HepG2 (cell line): Measurements from ENCODE around the gene DLAT. TPM values are rescaled to one million over a fixed set of nuclear protein-coding genes. Genes with fewer than 3 reads are reported as not detected.

ENCODE experiments used
- ATAC-seq: fragments of 200-7000 bp; cut with Tn5 transposase; 3 replicates; pipeline ENCODE4 v1.9.1; 2020; ENCODE audit warnings: mild to moderate bottlenecking, moderate library complexity
- BruUV-seq: library from RNA; stranded (reverse); fragments of 400-500 nt; replicated peaks from 2 replicates; lab custom pipeline; 2021; lab: Mats Ljungman, UMichigan
- CTCF ChIA-PET: fragments of 300-600 bp; formaldehyde crosslinking; extraction: SDS; loops from one replicate; lab custom pipeline; 2021; ENCODE audit warnings: low total read pairs, inconsistent platforms, low intra/inter-chr PET ratio; lab: Yijun Ruan, JAX
- POLR2A ChIA-PET: fragments of 350-600 bp; sonication (Branson Sonifier 250); formaldehyde crosslinking; loops from one replicate; lab custom pipeline; 2020; ENCODE audit warnings: antibody characterized with exemption, inconsistent platforms; lab: Yijun Ruan, JAX
- DNase-seq: peaks from one replicate; pipeline ENCODE4 v3.0.0-alpha.2; 2015; ENCODE audit warnings: low spot score
- FAIRE-seq: peaks from 3 replicates; lab custom pipeline; 2011; peaks lifted over from hg19 to GRCh38; lab: Jason Lieb, UNC
- H2AFZ ChIP-seq: one replicate; pipeline ENCODE4 v1.6.1; 2011; ENCODE audit warnings: low read length, inconsistent platforms
- H3K27ac ChIP-seq: fragments of 300-600 bp; 3 replicates; pipeline ENCODE4 v1.8.0; 2011; ENCODE audit warnings: mixed run types, mild to moderate bottlenecking, mixed read lengths, low read length, inconsistent platforms; ENCODE audit not compliant: insufficient read depth; ENCODE audit errors: extremely low read length
- H3K27me3 ChIP-seq, 2 experiments: fragments of 200-600 bp in 1 of 2; 2 replicates in 1 of 2; 3 replicates in 1 of 2; pipeline versions ENCODE4 v1.6.0 to v1.8.0; 2011; ENCODE audit warnings: low read length in 2 of 2, mild to moderate bottlenecking in 2 of 2, moderate library complexity in 2 of 2, inconsistent platforms in 1 of 2; ENCODE audit not compliant: insufficient read depth in 2 of 2, control insufficient read depth in 1 of 2
- H3K36me3 ChIP-seq, 2 experiments: fragments of 200-600 bp in 1 of 2; replicated peaks in 1 of 2; 2 replicates in 1 of 2; 3 replicates in 1 of 2; pipeline versions ENCODE4 v1.5.1 to v1.8.0; 2011; ENCODE audit warnings: low read length in 2 of 2, inconsistent platforms in 1 of 2; ENCODE audit not compliant: insufficient read depth in 2 of 2, control insufficient read depth in 1 of 2
- H3K4me1 ChIP-seq: 2 replicates; pipeline ENCODE4 v1.5.1; 2012; ENCODE audit warnings: low read length, inconsistent platforms; ENCODE audit not compliant: insufficient read depth
- H3K4me2 ChIP-seq: 2 replicates; pipeline ENCODE4 v1.6.0; 2011; ENCODE audit warnings: low read depth, low read length, inconsistent platforms
- H3K4me3 ChIP-seq, 3 experiments: fragments of 200-600 bp in 1 of 3; sonication (generic), shearing (Covaris generic) in 1 of 3; replicated peaks in 1 of 3; 2 replicates each; pipeline ENCODE4 v1.5.1; 2011 to 2016; ENCODE audit warnings: low read length in 3 of 3, inconsistent platforms in 2 of 3, low read depth in 2 of 3, mild to moderate bottlenecking in 2 of 3, control low read depth in 1 of 3, mixed read lengths in 1 of 3; ENCODE audit not compliant: insufficient read depth in 1 of 3
- H3K79me2 ChIP-seq: one replicate; pipeline ENCODE4 v1.6.1; 2011; ENCODE audit warnings: low read length, inconsistent platforms; ENCODE audit not compliant: insufficient read depth
- H3K9ac ChIP-seq: 2 replicates; pipeline ENCODE4 v1.6.0; 2011; ENCODE audit warnings: mild to moderate bottlenecking, low read depth, low read length, inconsistent platforms; ENCODE audit not compliant: insufficient read depth
- H3K9me3 ChIP-seq: 2 replicates; pipeline ENCODE4 v1.5.1; 2012; ENCODE audit warnings: mild to moderate bottlenecking, low read length
- H4K20me1 ChIP-seq: 2 replicates; pipeline ENCODE4 v1.6.0; 2011; ENCODE audit warnings: inconsistent platforms, mild to moderate bottlenecking, low read length, moderate library complexity; ENCODE audit not compliant: insufficient read depth
- FOXA3 ChIP-seq: IDR thresholded peaks from 2 replicates; pipeline ENCODE4 v1.6.1; 2016; ENCODE audit warnings: missing genetic modification reagents, missing compliant biosample characterization
- KDM4B ChIP-seq: sonication (generic); formaldehyde crosslinking; IDR thresholded peaks from 2 replicates; pipeline ENCODE4 v1.4.0; 2020; ENCODE audit warnings: missing genetic modification reagents
- MIER3 ChIP-seq: IDR thresholded peaks from 2 replicates; pipeline ENCODE4 v1.6.1; 2016; ENCODE audit warnings: missing compliant biosample characterization, borderline replicate concordance
- NKX3-1 ChIP-seq: sonication (generic); formaldehyde crosslinking; IDR thresholded peaks from 2 replicates; pipeline ENCODE4 v1.5.0; 2020; ENCODE audit warnings: missing genetic modification reagents
- PRDM4 ChIP-seq: sonication (generic); formaldehyde crosslinking; IDR thresholded peaks from 2 replicates; pipeline ENCODE4 v1.9.0; 2021; ENCODE audit warnings: missing genetic modification reagents, borderline replicate concordance
- RFX5 ChIP-seq: IDR thresholded peaks from 2 replicates; pipeline ENCODE4 v1.6.1; 2011; ENCODE audit warnings: low read depth, low read length, improper control_type of control experiment
- SOX6 ChIP-seq, 2 experiments: fragments of 450-650 bp in 1 of 2; sonication (generic) in 1 of 2; formaldehyde crosslinking in 1 of 2; IDR thresholded peaks; 2 replicates each; pipeline versions ENCODE4 v1.4.0 to v1.6.1; 2017 to 2020; ENCODE audit warnings: antibody characterized with exemption in 1 of 2, mild to moderate bottlenecking in 1 of 2, missing genetic modification reagents in 1 of 2
- TCF7L2 ChIP-seq: IDR thresholded peaks from 2 replicates; pipeline ENCODE4 v1.6.1; 2011; ENCODE audit warnings: mild to moderate bottlenecking, low read depth, low read length, moderate library complexity
- TSC22D2 ChIP-seq: sonication (generic); formaldehyde crosslinking; IDR thresholded peaks from 2 replicates; pipeline ENCODE4 v1.5.1; 2020; ENCODE audit warnings: missing genetic modification reagents, mild to moderate bottlenecking, borderline replicate concordance
- ZNF160 ChIP-seq: sonication (generic); formaldehyde crosslinking; IDR thresholded peaks from 2 replicates; pipeline ENCODE4 v1.8.0; 2022; ENCODE audit warnings: mild to moderate bottlenecking, inconsistent platforms, missing genetic modification reagents
- ZNF329 ChIP-seq: sonication (generic); formaldehyde crosslinking; IDR thresholded peaks from 2 replicates; pipeline ENCODE4 v1.9.0; 2021; ENCODE audit warnings: low read depth, mild to moderate bottlenecking, missing genetic modification reagents
- ZNF670 ChIP-seq: sonication (generic); formaldehyde crosslinking; IDR thresholded peaks from 2 replicates; pipeline ENCODE4 v1.8.0; 2022; ENCODE audit warnings: mild to moderate bottlenecking, missing genetic modification reagents, borderline replicate concordance
- ZNF713 ChIP-seq: sonication (generic); formaldehyde crosslinking; IDR thresholded peaks from 2 replicates; pipeline ENCODE4 v1.4.0; 2020; ENCODE audit warnings: mild to moderate bottlenecking, missing genetic modification reagents
- WGBS: methylation state at CpG from one replicate; pipeline ENCODE4 v1.1.6; 2017; ENCODE audit warnings: low lambda C conversion rate; 5-methylcytosine and 5-hydroxymethylcytosine counted together
- in situ Hi-C: cut with HindIII; loops from 2 replicates; pipeline ENCODE4 v1.10.0; 2017; ENCODE audit warnings: low pct_unique_long_range_greater_than_20kb; ENCODE audit not compliant: extremely low pct_ligation_motif_present
- intact Hi-C: fragments of 100-400 bp; cut with micrococcal nuclease; formaldehyde crosslinking; loops from one replicate; pipeline ENCODE4 v1.10.0; 2022; ENCODE audit not compliant: unreplicated experiment
- polyA plus RNA-seq, 8 experiments: library from polyadenylated mRNA; depleted of rRNA in 3 of 8; stranded (reverse) in 7 of 8; unstranded in 1 of 8; fragments of >200 nt; fragmentation: Illumina TruSeq in 4 of 8; extraction: Trizol in 4 of 8; gene quantifications; 2 replicates each; pipeline versions ENCODE4 v1.2.1 to v1.2.3, GENCODE V29; 2011 to 2016; ENCODE audit warnings: low read depth in 4 of 8, missing spikeins in 1 of 8, mixed read lengths in 1 of 8; ENCODE audit not compliant: insufficient read depth in 1 of 8
- total RNA-seq, 5 experiments: library from RNA; depleted of rRNA; stranded (reverse); fragments of >200 nt; fragmentation: Illumina TruSeq; extraction: Trizol; gene quantifications; 2 replicates each; pipeline ENCODE4 v1.2.3, GENCODE V29; 2016; ENCODE audit warnings: low read depth in 1 of 5
- TF ChIP-seq, protein P1 (sequence below), 2 experiments: fragments of 450-650 bp in 1 of 2; sonication (generic) in 1 of 2; formaldehyde crosslinking in 1 of 2; IDR thresholded peaks; 2 replicates each; pipeline versions ENCODE4 v1.6.1 to v1.8.0; 2016 to 2022; ENCODE audit warnings: antibody characterized with exemption in 1 of 2, mild to moderate bottlenecking in 1 of 2, missing genetic modification reagents in 1 of 2

The DLAT gene
- total and polyA plus RNA-seq, 2 of the 13 experiments (the other 11 are each of a cell fraction or from before 2014, with no cell fraction given), result 26.4 to 62.2 TPM

GRCh38 chr11:111981270-111981669 lies 43.9 kb upstream of the DLAT start:
- Histone ChIP-seq H3K4me3 (no peak overlapping the region), H3K79me2 (no peaks in the 10 kb centered on the region), H3K4me1 (peaks cover 40% of the 10 kb centered on the region), H2AFZ (no peak overlapping the region), H3K27ac (no peak overlapping the region), H3K9ac (no peak overlapping the region), H3K9me3 (no peaks in the 10 kb centered on the region), H3K4me2 (no peak overlapping the region), H3K36me3 (peaks cover 0 to 27% of the 10 kb centered on the region in 2 experiments; a peak in 2 of 5 replicates), H4K20me1 (no peaks in the 10 kb centered on the region), H3K27me3 (no peaks in the 10 kb centered on the region)
- CTCF ChIA-PET, result interaction anchor here (1.4 to 1.9 kb wide), 2 partner anchors 49 to 102 kb away, joined by 7 to 10 read pairs; partner anchors contain the start of genes CFAP68 and FDXACB1
- WGBS, result 94% methylated on average over 1 of the region's 1 CpG
- ATAC-seq, result no peak
- POLR2A ChIA-PET, result interaction anchor here (0.9 to 3.0 kb wide), 12 partner anchors 16 to 110 kb away, joined by 3 to 18 read pairs (median 6); partner anchors contain the start of genes ALG9, C11orf52, DIXDC1 and DLAT
- no peak for DNase-seq
- no peak for FAIRE-seq
- in situ Hi-C loops, result no loop called here
- intact Hi-C loops, result no loop called here
- BruUV-seq, result no TSS peak
- TF ChIP-seq FOXA3 (no peak), ZNF329 (CRISPR knock-in tag) (no peak), ZNF713 (CRISPR knock-in tag) (no peak), ZNF670 (CRISPR knock-in tag) (no peak), NKX3-1 (CRISPR knock-in tag) (no peak), MIER3 (CRISPR knock-in tag) (no peak), SOX6 (IDR thresholded peaks at IDR 0.05) (no peak), SOX6 (CRISPR knock-in tag; IDR thresholded peaks at IDR 0.05) (no peak), KDM4B (CRISPR knock-in tag) (no peak), ZNF160 (no peak), RFX5 (no peak), TCF7L2 (no peak), PRDM4 (CRISPR knock-in tag) (no peak), TSC22D2 (CRISPR knock-in tag) (no peak)
- TF ChIP-seq, protein P1, sequence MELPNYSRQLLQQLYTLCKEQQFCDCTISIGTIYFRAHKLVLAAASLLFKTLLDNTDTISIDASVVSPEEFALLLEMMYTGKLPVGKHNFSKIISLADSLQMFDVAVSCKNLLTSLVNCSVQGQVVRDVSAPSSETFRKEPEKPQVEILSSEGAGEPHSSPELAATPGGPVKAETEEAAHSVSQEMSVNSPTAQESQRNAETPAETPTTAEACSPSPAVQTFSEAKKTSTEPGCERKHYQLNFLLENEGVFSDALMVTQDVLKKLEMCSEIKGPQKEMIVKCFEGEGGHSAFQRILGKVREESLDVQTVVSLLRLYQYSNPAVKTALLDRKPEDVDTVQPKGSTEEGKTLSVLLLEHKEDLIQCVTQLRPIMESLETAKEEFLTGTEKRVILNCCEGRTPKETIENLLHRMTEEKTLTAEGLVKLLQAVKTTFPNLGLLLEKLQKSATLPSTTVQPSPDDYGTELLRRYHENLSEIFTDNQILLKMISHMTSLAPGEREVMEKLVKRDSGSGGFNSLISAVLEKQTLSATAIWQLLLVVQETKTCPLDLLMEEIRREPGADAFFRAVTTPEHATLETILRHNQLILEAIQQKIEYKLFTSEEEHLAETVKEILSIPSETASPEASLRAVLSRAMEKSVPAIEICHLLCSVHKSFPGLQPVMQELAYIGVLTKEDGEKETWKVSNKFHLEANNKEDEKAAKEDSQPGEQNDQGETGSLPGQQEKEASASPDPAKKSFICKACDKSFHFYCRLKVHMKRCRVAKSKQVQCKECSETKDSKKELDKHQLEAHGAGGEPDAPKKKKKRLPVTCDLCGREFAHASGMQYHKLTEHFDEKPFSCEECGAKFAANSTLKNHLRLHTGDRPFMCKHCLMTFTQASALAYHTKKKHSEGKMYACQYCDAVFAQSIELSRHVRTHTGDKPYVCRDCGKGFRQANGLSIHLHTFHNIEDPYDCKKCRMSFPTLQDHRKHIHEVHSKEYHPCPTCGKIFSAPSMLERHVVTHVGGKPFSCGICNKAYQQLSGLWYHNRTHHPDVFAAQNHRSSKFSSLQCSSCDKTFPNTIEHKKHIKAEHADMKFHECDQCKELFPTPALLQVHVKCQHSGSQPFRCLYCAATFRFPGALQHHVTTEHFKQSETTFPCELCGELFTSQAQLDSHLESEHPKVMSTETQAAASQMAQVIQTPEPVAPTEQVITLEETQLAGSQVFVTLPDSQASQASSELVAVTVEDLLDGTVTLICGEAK (IDR thresholded peaks at IDR 0.05), result no peak
- TF ChIP-seq, protein P1 (CRISPR knock-in tag; IDR thresholded peaks at IDR 0.05), result no peak
